NOMO-1 (cell line): ENCODE results near the gene MYO16.
"Not testable (repeated sequence)": the region's sequence is repeated elsewhere in the genome, so short reads cannot be mapped to it uniquely, and the experiment has no call there.

ENCODE experiments used
- DNase-seq, 2 experiments: peaks; one replicate each; lab custom pipeline; 2025; ENCODE audit not compliant: unreplicated experiment in 2 of 2; lab: John Stamatoyannopoulos, UW

MYO16 gene

DNA sequence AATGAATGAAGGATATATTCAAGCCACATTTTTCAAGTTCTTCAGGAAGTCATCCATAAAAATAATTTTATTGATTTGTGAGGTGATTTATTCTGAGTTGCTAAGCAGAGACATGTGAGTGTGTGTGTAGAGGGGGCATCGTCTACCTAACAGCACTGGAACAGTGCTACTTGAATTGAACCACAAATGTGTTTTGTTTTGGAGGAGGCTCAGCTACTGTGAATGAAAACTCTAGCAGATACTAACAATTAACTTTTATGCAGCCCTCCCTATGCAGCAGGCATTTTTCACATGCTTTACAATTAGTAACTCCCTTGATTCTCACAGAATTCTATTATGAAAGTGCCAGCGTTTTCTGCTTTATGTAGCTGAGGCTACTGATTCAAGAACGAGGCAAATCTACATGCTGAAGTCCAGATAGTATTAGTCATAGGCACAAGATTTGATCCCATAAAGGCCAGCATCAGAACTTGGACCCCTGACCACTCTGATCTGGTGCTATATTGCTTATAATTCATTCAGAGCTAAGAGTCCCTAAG, 103.7 kb downstream of the MYO16 start:
- no peak for DNase-seq

DNA sequence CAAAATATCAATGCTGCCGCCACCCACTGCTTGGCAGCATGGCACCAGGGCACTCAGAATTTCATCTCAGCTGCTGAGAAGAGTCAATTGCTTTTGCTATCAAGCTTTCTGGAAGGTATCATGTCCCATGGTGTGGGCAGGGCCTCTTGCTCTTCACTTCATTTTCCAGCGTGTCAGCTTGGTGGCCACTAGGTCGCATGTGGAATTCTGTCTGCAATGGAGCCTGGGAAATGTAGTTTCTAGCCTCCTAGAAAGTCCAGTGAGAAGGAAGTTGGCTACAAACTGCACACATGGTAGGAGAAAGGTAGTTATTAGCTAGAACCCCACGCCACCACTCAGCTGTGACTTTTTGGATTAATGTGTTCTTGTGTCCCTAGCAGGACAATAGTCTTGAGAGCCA, 105.3 kb downstream of the MYO16 start:
- no peak for DNase-seq

DNA sequence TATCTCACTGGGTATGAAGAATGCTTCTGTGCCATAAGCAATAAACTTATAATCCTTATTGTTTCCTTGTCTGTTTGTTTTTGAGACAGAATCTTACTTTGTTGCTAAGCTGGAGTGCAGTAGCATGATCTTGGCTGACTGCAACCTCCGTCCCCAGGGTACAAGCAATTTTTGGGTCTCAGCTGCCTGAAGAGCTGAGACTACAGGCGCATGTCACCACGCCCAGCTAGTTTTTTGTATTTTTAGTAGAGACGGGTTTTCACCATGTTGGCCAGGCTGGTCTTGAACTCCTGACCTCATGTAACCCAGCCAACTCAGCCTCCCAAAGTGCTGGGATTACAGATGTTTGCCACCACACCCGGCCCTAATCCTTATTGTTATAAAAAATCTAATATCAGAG, 112.5 kb downstream of the MYO16 start:
- no peak for DNase-seq

DNA sequence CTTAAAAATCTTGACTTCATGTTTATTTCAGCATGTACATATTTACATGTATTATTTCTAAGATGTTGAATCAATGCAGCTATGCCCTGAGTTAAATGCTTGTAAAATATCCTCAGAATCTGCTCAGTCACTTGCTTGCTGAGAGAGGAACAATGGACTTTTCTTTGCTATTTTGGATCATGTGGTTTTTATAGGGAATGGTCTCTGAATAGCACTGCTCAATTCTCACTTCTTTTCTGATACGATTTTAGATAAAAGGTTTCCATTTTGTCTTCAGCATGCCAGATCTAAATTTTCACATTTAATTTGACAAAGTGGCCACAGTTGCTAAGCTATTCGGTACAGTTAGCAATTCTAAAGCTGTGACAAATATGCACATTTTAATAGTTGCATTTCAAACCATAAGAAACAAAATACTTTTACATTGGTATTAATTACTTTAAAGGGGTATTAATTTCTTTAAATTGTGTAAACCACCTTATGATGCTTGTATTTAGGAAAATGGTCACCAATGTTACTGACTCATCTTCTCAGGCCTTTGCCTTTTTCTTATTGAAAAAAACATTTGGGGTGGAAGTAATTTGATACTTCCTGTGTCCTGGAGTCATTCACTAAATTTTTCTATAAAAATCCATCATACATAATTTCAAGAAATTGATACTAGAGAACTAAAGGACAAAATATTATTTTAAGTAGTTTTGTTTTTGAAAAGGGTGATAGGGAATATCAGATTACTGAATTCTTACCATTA, 113.5 kb downstream of the MYO16 start:
- DNase-seq, result no peak

DNA sequence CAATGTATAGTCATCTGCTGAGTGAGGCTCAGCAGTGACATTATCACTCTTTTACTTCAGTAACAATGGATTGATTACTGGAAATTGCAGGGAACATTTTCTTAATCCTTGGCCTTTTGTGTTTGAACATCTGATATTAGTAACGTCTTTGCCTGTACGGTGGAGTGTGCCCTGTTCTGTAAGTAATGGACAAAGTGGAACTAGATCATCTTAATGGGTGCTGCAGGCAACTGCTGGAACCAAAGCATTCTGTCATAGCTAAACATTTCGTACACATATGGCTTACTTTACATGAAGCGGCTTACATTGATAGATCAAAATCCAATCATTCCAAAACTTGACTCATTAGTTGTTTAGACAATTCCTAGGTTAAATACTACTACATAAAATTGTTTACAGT, 114.1 kb downstream of the MYO16 start:
- DNase-seq, result no peak

DNA sequence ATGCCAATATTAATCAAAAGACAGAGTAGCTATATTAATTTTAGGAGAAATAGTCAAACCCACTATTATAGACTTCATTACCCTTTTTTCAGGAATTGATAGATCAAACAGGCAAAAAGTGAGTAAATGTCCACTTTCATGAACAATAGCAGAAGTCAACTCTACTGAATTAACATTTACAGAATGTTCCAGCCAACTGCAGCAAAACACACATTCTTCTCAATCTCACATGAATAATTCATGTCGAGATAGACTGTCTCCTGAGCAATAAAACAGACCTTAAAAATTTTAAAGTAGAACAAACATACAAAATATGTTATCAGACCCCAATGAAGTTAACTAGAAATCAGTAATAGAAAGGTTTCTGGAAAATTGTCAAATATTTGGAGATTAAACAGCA, 118.4 kb downstream of the MYO16 start:
- DNase-seq, result no peak

DNA sequence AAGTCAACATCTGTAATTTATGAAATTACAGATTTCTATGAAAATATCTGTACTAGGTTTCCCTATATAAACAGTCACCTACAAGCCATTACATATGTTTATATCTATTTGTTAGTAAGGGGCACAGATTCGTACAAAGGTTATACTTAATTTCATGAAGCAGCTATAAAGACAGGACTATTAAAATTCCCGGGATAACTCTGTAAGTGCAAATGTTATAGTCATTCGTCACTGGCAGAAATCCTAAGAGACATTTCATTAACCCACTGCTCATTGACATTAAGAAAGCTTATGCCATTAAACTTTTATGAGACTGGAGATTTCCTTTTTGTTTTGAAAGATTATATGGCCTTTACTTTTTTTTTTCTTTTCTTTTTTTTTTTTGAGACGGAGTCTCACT, 122.9 kb downstream of the MYO16 start:
- DNase-seq, result no peak

DNA sequence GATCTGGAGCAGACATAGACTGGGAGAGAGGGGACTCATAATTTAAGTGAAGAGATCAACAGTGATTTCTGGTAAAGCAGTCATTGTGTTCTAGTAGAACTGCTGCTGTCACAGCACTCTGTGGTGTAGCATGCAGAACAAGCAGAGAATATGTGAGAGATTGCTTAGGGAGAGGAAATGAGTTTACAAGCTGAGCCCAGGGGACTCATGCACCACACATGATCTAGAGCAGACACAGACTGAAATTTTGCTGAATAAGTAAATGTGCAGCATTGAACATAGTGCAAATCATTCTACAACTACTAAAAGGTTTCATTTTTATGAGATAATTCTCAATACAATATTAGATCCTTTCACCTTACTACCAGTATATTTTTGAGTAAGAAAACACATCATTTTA, 125.7 kb downstream of the MYO16 start:
- no peak for DNase-seq

DNA sequence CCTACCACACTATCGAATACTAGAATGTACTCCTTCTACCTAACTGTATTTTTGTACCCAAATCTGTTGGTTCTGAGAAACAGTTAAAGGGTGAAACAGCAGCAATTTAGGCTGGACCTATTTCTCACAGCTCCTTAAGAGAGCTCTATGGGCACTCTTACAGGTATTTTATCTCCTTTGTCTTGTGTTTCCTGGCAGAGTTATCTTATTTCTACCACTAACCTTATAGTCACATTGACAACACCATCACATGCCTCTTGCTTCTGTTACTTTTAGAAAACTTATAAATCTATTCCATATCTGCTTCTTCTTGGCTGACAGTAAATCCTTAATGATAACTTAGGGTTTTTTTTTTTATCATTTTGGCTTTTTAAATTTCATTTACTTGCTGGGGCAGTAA, 130.7 kb downstream of the MYO16 start:
- DNase-seq, result no peak

DNA sequence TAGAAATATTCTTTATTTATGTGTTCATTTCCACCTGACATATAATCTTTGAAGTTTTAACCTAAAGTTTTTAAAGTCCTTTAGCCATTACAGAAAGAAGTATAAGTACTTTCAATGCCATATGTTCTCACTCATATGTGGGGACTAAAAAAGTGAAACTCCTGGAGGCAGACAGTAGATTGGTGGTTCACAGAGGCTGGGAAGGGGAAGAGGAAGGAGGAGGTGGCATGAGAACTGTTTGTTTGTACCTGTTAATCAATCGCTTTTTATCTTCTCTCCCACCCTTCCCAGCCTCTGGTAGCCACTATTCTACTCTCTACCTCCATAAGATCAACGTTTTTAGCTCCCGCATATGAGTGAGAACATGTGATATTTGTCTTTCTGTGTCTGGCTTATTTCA, 131.1 kb downstream of the MYO16 start:
- DNase-seq, result no peak

DNA sequence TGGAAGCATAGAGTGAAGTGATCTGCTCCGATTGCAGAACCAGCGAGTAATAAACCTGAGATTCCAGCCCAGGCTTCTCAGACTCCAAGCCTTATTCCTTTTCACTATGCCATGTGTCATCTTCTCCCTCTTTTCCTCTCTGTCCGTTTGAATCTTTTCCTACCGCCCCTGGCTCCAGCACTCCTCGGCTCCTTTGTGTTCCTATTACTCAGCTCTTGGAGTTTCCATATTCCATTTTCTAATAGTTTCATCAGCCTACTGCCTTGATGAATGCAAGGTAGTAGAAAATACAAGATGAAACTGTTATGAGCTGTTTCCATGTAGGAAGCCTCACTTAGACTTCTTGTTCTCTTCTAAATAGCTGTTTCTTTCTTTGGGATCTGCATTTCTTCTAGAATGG, 138.6 kb downstream of the MYO16 start:
- DNase-seq, result no peak

DNA sequence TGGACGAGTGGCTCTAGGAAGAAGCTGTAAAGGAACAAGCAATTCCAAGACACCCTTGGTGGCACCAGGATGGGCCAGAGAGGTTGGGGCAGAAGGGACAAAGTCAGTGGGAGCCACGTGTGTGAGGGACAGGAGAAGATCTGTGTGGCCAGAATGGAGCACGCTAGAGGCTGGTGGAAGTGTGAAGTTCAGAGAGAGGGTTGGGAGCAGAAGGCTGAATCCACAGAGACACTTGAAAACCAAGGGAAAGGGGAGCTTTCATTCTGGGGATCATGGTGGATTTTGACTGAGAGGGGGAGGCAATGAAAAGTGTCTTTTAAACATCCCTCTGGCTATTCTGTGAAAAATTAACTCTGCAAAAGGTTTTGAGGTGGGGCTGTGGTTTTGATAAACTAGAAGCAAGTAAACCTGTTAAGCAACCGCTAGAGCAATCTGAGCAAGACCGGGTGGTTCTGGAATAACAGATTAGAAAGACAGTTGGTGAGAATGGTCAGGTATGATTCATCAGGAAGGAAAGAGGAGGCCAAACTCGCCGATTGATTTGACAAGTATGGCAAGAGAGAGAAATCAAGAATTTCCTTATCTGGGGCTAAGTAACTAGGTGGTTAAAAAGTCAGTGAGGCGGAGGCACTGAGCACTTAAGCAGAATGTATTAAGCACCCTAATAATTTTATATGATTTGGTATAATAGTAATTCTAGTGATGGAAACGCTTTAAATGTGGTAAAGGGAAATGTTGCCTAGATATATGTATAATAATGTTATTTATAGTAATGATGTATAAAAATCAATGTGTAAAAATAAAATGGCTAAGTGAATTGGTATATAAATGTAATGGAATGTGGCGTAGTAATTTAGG, 140.0 kb downstream of the MYO16 start:
- peak; percentile 5 to 48 for DNase-seq

DNA sequence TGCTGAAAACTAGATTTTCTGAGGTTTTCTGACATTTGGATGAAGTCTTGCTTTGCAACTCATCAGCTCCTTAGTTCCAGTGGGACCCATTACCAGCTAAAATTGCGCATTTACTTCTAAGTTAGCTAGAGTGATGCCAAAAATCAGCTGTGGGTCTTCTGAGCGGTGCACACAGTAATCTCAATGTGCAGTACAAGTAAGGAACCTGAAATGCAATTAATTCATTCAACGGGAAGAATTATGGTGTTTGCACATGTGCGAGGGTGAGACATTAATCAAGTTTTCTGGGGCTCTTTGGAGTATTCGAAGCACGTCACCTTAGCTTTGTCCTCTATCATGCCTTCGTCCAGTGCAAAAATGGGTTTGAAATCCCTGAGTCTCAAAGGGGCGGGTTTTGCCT, 146.2 kb downstream of the MYO16 start:
- DNase-seq, result no peak

DNA sequence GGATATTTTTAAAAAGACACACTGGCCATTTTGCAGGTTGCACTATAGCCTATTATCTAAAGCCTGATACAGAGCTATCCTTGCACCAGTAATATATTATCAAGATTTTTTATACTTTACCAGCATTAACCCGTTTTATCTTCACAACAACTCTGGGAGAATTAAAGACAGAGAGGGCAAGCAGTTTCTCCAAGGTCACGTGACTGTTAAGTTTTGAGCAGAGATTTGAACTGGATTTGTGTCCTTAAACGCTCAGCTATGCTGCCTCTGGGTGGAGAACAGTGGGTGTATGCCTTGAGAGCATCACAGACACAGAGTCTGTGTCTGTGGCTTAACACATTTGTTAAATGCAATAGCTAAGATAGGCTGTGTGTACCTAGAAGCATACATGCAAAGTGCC, 147.2 kb downstream of the MYO16 start:
- DNase-seq, result no peak

DNA sequence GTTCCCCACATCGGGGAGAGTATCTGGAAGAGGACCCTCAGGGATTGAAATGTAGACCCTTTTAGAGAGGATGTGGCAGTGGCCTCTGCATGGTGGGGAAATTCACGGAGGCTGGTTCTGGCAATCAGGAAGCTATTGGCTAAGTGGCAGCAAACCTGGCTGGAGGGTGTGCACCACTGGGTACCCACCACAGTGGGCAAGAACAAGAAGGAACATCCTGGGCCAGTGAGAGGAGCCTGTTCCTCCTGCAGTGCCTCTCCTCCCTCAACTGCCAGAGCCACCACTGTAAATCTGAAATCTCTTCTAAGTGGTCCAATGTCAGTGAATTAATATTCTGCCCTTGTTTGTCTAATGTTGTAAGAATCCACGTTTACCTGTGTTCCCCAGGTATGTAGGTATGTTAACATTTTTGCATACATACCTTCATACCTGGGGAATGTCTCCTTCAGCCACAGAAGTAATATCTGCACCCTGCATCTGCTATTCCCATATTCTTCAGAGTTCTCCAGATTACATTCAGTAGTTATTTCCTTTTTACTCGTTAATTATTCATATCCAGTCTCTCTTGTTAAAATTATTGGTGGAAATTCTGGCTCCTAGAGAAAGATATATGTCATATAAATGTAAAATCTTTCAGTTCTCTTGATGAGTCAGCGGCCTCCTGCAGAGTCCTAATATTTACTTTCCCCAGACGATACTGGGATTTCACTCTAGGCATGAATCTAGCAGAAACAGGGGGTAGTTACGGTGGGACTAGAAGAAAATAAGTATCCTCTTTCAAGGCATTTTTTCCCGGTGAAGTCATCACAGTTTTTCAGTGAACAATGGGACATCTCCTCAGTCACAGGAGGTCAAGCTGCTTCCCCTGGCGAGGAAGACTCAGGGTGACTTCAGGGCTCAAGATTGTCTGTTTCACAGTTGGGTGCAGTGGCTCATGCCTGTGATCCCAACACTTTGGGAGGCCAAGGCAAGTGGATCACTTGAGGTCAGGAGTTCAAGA, 148.3 kb downstream of the MYO16 start:
- no peak for DNase-seq

DNA sequence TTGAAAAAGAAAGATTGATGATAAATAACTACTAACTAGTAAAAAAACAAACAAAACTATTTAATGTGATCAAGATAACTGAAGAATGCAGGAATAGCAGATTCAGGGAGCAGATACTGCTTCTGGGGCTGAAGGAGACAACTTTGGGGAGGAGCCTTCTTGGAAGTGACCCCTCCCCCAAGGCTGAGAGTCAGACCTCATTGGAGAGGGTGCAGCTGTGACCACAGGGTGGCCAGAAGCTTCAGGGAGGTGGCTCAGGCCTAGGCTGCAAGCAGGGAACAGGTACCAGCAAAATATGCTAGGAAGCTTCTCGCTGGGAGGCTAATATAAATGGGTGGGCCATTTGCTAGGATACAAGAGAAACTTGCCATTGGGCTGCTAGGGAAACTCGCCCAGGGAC, 149.9 kb downstream of the MYO16 start:
- DNase-seq, result no peak

DNA sequence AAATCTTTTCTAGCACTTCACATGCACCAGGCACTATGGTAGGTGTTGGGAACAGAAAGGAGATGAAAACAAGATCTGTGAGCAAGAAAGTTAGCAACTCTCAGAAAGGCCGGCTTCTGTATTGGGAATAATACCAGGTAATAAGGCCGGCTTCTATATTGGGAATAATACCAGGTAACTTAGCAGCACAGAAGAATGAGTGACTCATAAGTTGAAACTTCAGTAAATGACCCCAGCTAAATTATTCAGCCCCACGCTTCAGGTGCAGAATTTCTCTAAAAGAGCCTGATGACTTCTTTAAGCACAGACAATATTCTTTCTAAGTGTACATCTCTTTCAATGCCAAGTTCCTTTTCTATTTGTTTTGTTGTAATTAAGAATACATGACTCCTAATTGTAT, 151.3 kb downstream of the MYO16 start:
- no peak for DNase-seq

DNA sequence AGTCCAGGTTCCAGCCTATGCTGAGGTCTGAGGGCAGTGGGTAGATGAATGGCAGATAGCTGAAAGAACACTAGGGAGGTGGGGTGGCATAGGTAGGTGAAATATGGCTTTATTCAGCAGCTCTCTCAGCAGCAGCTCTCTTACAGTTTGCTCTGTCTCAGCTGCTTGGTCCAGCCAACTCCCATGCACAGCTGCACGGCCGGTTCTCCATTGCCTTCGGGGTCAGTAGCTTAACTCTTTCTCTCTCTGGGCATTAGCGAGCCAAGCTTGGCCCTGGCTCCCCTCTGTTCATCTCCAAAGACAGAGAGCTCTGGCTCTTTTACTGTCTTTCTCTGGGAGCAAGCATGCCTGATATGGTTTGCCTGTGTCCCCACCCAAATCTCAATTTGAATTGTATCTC, 151.9 kb downstream of the MYO16 start:
- no peak for DNase-seq

DNA sequence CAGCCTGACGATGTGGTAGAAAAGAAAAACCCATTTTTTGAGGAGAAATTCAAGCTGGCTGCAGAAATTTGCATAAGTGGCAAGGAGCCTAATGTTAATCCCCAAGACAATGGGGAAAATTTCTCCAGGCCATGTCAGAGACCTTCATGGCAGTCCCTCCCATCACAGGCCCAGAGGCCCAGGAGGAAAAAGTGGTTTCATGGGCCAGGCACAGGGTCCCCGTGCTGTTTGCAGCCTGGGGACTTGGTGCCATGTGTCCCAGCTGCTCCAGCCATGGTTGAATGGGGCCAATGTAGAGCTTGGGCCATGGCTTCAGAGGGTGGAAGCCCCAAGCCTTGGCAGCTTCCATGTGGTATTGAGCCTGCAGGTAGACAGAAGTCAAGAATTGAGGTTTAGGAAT, 153.1 kb downstream of the MYO16 start:
- DNase-seq, result not testable (repeated sequence)

DNA sequence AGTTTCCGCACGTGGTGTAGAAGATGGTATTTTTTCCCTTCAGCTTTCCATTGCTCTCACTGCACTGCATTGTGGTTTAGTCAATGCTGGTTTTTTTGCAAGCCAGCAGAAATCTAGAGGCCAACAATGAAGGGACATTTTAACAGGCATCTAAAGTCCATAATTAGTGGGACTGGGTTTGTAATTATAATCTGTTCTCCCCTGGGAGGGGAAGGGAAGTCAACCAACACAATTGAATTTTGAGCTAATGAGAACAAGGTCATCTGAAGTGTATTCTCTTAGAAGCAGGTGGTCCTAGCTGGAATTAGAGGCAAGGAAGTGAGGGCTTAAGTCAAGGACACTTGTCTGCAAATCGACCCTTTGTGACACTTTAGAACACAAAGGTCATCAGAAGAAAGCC, 156.4 kb downstream of the MYO16 start:
- DNase-seq, result no peak
